Measurements from ENCODE around the gene ELMO1.

ELMO1 gene

GRCh38 chr7:37419496-37419895, 29.2 kb downstream of the ELMO1 start:
- Histone ChIP-seq H3K4me1 (peaks cover 31% of the 10 kb centered on the region), H3K9me3 (ENCODE audit: control insufficient read depth, low read length) (no peaks in the 10 kb centered on the region), H3K4me3 (ENCODE audit: low read depth, low read length) (no peak overlapping the region), H3K4me2 (ENCODE audit: low read length) (no peak overlapping the region), H3K27ac (no peak overlapping the region), H3K9ac (no peak overlapping the region), H2AFZ (no peak overlapping the region), H3K36me3 (ENCODE audit: control insufficient read depth, insufficient read depth, low read length) (no peaks in the 10 kb centered on the region), H3K27me3 (ENCODE audit: control insufficient read depth, insufficient read depth, low read length) (no peaks in the 10 kb centered on the region), H3K79me2 (no peaks in the 10 kb centered on the region)
- TF ChIP-seq CTCF (IDR thresholded peaks at IDR 0.05): no peak

GRCh38 chr7:37418381-37418780, 30.3 kb downstream of the ELMO1 start:
- Histone ChIP-seq H3K9ac (no peak overlapping the region), H3K27me3 (ENCODE audit: control insufficient read depth, insufficient read depth, low read length) (no peaks in the 10 kb centered on the region), H3K4me1 (peaks cover 31% of the 10 kb centered on the region), H3K79me2 (peaks cover 3% of the 10 kb centered on the region), H3K36me3 (ENCODE audit: control insufficient read depth, insufficient read depth, low read length) (no peaks in the 10 kb centered on the region), H2AFZ (peak overlapping the region; percentile 66), H3K4me2 (ENCODE audit: low read length) (no peak overlapping the region), H3K9me3 (ENCODE audit: control insufficient read depth, low read length) (no peaks in the 10 kb centered on the region), H3K27ac (peak overlapping the region; percentile 94), H3K4me3 (ENCODE audit: low read depth, low read length) (no peak overlapping the region)
- TF ChIP-seq CTCF (IDR thresholded peaks at IDR 0.05): no peak

- Histone ChIP-seq H3K79me2 (peaks cover 9% of the 10 kb centered on the region), H3K9ac (no peak overlapping the region), H3K27me3 (ENCODE audit: control insufficient read depth, insufficient read depth, low read length) (no peaks in the 10 kb centered on the region), H2AFZ (peak overlapping the region; percentile 6), H3K4me3 (ENCODE audit: low read depth, low read length) (no peak overlapping the region), H3K4me2 (ENCODE audit: low read length) (no peak overlapping the region), H3K9me3 (ENCODE audit: control insufficient read depth, low read length) (no peaks in the 10 kb centered on the region), H3K36me3 (ENCODE audit: control insufficient read depth, insufficient read depth, low read length) (no peaks in the 10 kb centered on the region), H3K27ac (peak overlapping the region; percentile 94), H3K4me1 (peaks cover 31% of the 10 kb centered on the region)
- TF ChIP-seq CTCF (IDR thresholded peaks at IDR 0.05): no peak
These were observed 31.6 kb downstream of the ELMO1 start for GRCh38 chr7:37417107-37417474.

- Histone ChIP-seq H3K27me3 (ENCODE audit: control insufficient read depth, insufficient read depth, low read length) (no peaks in the 10 kb centered on the region), H3K9me3 (ENCODE audit: control insufficient read depth, low read length) (no peaks in the 10 kb centered on the region), H2AFZ (peak overlapping the region; percentile 6), H3K4me3 (ENCODE audit: low read depth, low read length) (no peak overlapping the region), H3K4me1 (peaks cover 31% of the 10 kb centered on the region), H3K27ac (peak overlapping the region; percentile 94), H3K9ac (no peak overlapping the region), H3K36me3 (ENCODE audit: control insufficient read depth, insufficient read depth, low read length) (no peaks in the 10 kb centered on the region), H3K79me2 (peaks cover 9% of the 10 kb centered on the region), H3K4me2 (ENCODE audit: low read length) (no peak overlapping the region)
- no peak for TF ChIP-seq CTCF (IDR thresholded peaks at IDR 0.05)
These were observed 32.1 kb downstream of the ELMO1 start for GRCh38 chr7:37416378-37417106.

- no peak overlapping the region for H3K27ac ChIP-seq
- no peak overlapping the region for H3K4me2 ChIP-seq (ENCODE audit: low read length)
- no peaks in the 10 kb centered on the region for H3K9me3 ChIP-seq (ENCODE audit: control insufficient read depth, low read length)
- peaks cover 9% of the 10 kb centered on the region for H3K79me2 ChIP-seq
- H3K27me3 ChIP-seq (ENCODE audit: control insufficient read depth, insufficient read depth, low read length): no peaks in the 10 kb centered on the region
- H3K4me3 ChIP-seq (ENCODE audit: low read depth, low read length): no peak overlapping the region
- no peaks in the 10 kb centered on the region for H3K36me3 ChIP-seq (ENCODE audit: control insufficient read depth, insufficient read depth, low read length)
- no peak for TF ChIP-seq CTCF (IDR thresholded peaks at IDR 0.05)
- no peak overlapping the region for H3K9ac ChIP-seq
- peaks cover 23% of the 10 kb centered on the region for H3K4me1 ChIP-seq
- H2AFZ ChIP-seq: no peak overlapping the region
These were observed 33.0 kb downstream of the ELMO1 start for GRCh38 chr7:37415629-37416028.
